Measurements from ENCODE around the gene APOH.

GRCh38 chr17:66264696-66265095 is 35.5 kb upstream of the APOH start:
- TF ChIP-seq RAD21 (CRISPR knock-in tag; conservative IDR thresholded peaks at IDR 0.05 in 1 of 2, IDR thresholded peaks at IDR 0.05 in 1 of 2) (no peak), MAFG (tag; conservative IDR thresholded peaks at IDR 0.05) (no peak), POLR2AphosphoS5 (IDR thresholded peaks at IDR 0.05; ENCODE audit: control insufficient read depth, insufficient read depth, low read depth, low read length) (no peak), STAT5A (IDR thresholded peaks at IDR 0.05; ENCODE audit: borderline replicate concordance, low read length) (no peak)

Measured in K562 (cell line).